Astrocyte of the hippocampus (primary cell): ENCODE data around the gene DDX19B.
"Not testable (repeated sequence)": the region's sequence is repeated elsewhere in the genome, so short reads cannot be mapped to it uniquely, and the experiment has no call there.

Source experiments
- DNase-seq: peaks from one replicate; pipeline ENCODE4 v3.0.0; 2011; ENCODE audit warnings: low read depth, low spot score

Gene DDX19B

DNA sequence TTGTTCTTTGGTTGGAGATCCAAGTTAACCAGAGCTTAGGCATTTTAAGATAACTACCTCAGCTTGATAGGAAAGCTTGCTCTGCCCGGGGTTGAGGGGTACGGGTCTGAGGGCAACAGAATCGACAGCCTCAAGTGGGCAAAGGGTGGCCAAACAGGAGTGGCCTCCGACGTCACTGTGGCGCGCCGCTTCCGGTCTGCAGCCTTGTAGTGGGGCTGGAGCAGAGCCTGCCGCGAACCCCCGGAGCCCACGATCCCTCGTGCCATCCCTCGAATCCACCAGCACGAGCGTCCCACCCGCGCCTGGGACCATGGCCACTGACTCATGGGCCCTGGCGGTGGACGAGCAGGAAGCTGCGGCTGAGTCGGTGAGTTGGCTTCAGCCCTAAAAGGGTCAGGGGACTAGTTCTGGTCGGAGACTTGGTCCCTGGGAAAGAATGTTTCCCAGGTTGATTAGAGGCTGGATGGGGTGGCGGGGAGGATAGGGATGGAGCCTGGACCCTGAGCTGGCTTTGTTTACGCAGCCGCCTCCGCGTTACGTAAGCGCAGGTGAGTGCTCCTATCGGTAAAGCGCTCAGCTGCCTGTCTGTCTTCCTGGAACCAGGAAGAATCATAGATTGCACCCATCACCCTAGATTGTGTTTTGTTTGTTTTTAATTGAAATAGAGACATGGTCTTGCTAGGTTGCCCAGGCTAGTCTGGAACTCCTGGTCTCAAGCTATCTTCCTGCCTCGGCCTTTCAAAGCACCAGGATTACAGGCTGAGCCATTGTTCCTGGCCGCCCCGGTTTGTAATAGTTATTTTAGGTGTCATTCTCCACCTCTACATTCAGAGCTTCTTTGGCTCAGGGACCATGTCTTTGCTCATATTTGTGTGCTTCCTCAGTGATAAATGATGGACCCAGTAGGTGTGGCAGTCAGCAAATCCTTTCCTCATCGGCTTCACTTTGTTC lies at the start of gene DDX19B:
DDX19B (plus strand) TSS at position 199 of the 951 bp plus-strand sequence; CDS start at position 311, 112 bp downstream.
- peak; percentile 89 for DNase-seq

GRCh38 chr16:70249697-70250096 lies 49.3 kb upstream of the DDX19B start:
- DNase-seq: not testable (repeated sequence)

- DNase-seq: peak; percentile 82
Observed at GRCh38 chr16:70250748-70251628, 48.0 kb upstream of the DDX19B start.

DNA sequence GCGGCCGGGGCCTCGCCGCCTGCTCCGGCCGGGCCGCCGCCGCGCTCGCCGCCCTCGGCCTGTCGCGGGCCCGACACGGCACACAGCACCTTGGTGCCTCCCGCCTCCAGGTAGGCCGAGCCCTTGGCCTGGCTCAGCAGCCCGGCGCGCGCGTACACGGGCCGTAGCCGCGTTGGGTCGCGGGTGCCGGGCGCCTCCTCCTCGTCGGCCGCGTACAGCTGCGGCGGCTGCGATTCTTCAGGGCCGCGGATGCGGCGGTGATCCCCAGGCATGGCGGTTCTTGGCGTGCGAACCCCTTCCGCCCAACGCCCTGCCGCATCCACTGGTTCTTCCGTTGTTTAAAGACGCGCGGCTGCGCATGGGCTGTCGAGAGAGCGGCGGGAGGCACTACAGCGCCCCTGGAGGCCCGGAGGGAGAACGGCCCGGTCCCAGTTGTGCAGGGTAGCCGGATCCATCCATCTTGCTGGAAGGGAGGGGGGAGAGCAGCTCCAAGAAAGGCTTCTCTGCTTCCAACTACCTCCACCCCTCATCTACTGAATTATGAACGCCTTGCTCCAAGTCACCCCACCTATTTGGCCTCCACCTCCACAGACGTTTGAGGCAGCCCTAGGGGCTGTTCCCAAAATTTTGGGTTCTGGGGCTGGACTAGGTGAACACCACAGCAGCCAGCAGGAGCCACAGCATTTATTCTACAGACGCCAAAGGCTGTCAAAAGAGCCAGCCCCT lies 47.2 kb upstream of the DDX19B start, which contains the start of gene EXOSC6:
EXOSC6 (minus strand) TSS at position 312 of the 726 bp plus-strand sequence; CDS start at position 272, 40 bp downstream.
- peak; percentile 97 for DNase-seq

DNA sequence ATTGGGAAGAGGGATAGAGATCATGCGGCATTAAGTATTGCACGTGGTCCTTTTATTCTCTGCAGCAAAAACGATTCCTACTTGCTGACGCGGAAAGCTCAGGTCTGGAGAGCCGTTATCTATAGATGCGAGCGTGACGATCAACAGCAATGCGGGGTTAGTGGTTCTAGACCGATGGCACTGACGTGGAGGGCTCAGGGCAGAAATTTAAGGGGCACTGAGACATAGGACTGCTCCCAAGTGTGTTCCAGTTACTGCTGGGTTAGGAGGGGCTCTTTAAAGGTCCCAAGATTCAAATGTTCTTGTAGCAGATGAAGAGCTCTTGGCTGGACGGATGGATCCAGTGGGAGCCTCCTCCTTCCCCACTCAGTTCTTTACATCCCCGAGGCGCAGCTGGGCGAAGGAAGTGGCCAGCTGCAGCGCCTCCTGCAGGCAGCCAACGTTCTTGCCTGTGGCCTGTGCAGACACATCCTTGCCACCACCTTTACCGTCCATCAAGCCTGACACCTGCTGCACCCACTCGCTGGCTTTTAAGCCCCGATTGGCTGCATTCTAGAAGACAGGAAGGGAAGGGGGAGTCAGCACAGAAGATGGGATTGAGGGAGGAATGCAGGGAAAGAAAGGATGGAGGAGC lies 46.5 kb upstream of the DDX19B start:
- no peak for DNase-seq

GRCh38 chr16:70253291-70254106 lies 45.5 kb upstream of the DDX19B start:
- DNase-seq: peak; percentile 66

- DNase-seq: no peak
Observed at GRCh38 chr16:70254180-70254964, 44.6 kb upstream of the DDX19B start.

- no peak for DNase-seq
Observed at GRCh38 chr16:70254965-70255286, 44.1 kb upstream of the DDX19B start.

DNA sequence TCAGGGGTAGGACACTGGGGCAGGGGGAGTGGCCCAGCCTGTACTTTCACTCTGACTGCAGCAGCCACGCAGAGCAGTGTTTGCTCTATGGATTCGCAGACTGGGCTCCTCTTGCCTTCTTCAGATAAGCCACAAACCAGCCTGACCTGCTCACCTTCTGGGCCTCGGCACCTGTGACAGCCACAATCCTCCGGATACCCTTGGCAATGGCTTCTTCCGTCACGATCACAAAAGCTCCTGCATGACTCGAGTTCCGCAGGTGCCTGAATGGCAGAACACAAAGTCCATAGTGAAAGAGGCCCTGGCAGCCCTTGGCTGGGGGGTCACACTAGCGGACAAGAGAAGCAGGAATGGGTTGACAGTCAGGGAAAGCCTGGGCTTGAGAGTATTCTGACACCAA lies 43.4 kb upstream of the DDX19B start:
- DNase-seq: no peak

DNA sequence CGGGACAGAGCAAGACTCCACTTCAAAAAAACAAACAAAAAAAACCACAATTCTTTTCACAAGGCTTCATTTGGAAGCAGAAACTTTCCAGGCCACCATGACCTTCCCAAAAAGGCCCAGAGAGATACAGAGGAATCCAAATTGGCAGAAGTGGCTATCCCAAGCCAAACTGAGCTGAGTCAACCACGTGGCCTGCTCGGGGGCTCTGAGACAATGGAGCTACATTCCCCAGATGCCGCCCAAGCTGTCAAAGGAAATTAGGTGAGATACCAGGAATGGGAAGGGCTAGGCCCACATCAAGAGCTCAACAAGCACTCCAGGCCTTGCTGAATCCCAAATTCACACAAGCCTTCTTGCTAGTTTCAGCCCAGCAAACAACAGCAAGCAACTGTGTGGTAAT lies 41.6 kb upstream of the DDX19B start:
- peak; percentile 56 for DNase-seq

DNA sequence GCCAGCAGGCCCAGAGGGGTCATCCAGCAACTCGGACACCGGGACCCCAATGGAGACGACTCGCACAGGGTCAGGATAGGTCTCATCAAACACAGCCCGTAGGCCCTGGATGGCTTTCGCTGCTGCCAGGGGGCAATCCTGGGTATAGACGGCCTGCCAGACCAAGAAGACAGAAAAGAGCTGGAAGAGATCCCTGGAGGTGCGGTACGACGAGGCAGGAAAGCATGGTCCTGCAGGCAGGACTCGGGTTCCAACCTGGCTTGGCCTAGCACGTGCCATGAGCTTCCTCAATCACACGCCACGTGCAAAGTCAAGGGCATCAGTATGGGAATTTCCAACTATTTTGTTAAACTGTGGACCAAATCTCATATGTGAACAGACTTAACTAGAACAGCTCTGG lies 40.9 kb upstream of the DDX19B start:
- no peak for DNase-seq

DNA sequence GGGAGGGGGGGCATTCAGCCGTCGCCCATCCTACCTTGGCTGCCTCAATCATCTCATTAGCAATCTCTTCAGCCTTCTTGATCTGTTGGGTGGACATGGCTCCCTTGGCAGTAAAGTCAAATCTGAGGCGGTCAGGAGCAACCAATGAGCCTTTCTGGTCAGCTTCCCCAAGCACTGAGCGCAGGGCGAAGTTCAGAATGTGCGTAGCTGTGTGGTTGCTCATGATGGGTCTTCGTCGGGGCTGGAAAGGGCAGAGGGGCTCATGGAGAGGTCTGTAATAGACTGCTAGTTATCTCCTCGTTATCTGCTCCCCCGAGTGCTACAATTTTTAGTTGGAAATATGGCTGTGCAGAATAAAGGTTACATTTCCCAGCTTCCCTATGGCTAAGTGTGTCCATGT lies 40.0 kb upstream of the DDX19B start:
- no peak for DNase-seq

DNA sequence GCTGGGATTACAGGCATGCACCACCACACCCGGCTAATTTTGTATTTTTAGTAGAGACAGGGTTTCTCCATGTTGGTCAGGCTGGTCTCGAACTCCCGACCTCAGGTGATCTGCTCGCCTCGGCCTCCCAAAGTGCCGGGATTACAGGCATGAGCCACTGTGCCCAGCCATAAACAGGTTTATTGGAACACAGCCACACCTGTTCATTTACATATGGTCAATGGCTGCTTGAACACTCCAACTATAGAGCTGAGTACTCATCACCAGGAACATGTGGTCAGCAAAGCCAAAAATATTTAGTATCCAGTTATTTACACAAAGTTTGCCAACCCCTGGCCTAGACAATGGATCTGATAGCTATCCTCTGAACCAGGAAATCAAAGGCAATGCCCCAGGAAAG lies 39.1 kb upstream of the DDX19B start:
- not testable (repeated sequence) for DNase-seq

- peak; percentile 69 for DNase-seq
Observed at GRCh38 chr16:70267516-70267915, 31.5 kb upstream of the DDX19B start.

DNA sequence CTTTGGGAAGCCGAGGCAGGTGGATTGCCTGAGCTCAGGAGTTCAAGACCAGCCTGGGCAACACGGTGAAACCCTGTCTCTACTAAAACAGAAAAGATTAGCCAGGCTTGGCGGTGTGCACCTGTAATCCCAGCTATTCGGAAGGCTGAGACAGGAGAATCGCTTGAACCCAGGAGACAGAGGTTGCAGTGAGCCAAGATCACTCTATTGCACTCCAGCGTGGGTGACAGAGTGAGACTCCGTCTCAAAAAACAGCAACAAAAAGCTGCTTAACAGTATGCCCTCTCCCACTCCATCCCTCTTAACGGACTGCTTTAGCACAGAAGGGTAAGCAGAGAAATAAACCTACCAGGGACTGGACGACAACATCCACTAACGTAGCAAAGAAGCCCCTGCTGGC lies 31.1 kb upstream of the DDX19B start:
- not testable (repeated sequence) for DNase-seq

GRCh38 chr16:70269471-70269870 lies 29.5 kb upstream of the DDX19B start:
- DNase-seq: no peak

DNA sequence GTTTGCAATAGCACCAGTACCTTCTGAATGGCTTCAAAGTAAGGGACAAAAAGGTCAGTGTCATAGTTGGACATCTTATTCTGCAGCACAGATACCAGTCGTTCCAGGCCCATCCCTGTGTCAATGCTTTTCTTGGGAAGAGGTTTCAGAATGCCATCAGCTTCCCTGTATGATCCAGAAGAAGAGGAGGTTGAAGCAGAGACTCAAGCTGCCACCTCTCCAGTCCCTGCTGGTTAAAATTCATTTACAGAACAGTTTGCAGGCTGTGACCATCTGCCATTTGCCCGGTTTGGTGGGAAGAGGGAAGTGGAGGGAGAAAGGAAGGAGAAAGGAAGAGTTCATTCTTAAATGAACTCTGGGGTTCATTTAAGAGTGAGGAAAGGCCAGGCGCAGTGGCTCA lies 28.8 kb upstream of the DDX19B start:
- DNase-seq: no peak

GRCh38 chr16:70271696-70272095 lies 27.3 kb upstream of the DDX19B start:
- no peak for DNase-seq

DNA sequence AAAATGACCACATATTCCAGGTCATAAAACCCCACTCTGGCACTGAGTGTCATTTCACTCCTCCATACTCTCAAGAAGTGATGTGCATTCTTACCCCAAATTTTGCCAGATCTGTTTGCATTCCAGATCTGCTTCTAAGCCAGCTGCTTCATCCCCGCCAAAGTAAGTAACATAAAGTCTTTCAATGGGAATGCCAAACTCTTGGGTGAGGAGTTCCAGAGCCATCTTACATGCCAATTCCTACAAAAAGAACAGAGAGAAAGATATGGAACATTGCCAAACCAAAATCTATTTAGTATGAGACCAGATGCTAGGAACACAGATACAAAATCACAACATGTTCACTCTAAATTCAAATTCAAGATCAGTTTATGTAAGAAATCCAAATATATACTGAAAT lies 22.6 kb upstream of the DDX19B start:
- DNase-seq: no peak
